ENCODE data around the gene CFAP43. TPM values are rescaled to one million over a fixed set of nuclear protein-coding genes. Genes with fewer than 3 reads are reported as not detected.

The CFAP43 gene
- total and polyA plus RNA-seq, 12 donors = 0.28 to 4.2 (median 1.3) TPM

- no peak for DNase-seq
- TF ChIP-seq, protein P1, sequence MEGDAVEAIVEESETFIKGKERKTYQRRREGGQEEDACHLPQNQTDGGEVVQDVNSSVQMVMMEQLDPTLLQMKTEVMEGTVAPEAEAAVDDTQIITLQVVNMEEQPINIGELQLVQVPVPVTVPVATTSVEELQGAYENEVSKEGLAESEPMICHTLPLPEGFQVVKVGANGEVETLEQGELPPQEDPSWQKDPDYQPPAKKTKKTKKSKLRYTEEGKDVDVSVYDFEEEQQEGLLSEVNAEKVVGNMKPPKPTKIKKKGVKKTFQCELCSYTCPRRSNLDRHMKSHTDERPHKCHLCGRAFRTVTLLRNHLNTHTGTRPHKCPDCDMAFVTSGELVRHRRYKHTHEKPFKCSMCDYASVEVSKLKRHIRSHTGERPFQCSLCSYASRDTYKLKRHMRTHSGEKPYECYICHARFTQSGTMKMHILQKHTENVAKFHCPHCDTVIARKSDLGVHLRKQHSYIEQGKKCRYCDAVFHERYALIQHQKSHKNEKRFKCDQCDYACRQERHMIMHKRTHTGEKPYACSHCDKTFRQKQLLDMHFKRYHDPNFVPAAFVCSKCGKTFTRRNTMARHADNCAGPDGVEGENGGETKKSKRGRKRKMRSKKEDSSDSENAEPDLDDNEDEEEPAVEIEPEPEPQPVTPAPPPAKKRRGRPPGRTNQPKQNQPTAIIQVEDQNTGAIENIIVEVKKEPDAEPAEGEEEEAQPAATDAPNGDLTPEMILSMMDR (IDR thresholded peaks at IDR 0.05) = no peak
- TF ChIP-seq POLR2A (IDR thresholded peaks at IDR 0.05) = no peak
- no peak overlapping the region for H3K4me3 ChIP-seq
- H3K4me1 ChIP-seq (replicated peaks in 1 of 2) = no peaks in the 10 kb centered on the region
- no peaks in the 10 kb centered on the region for H3K9me3 ChIP-seq (replicated peaks in 1 of 3)
- H3K27me3 ChIP-seq = no peaks in the 10 kb centered on the region
- no peaks in the 10 kb centered on the region for H3K36me3 ChIP-seq (replicated peaks in 1 of 2)
- H3K27ac ChIP-seq = no peak overlapping the region
- WGBS, 4 donors = 83 to 87% (median 85%) methylated on average over 3 of the region's 3 CpGs
- intact Hi-C loops (cut with DNase I) = no loop called here
These were observed 132.9 kb downstream of the CFAP43 start for GRCh38 chr10:104099269-104099668.

- TF ChIP-seq, protein P1 (IDR thresholded peaks at IDR 0.05) = no peak
- TF ChIP-seq POLR2A (IDR thresholded peaks at IDR 0.05) = no peak
- intact Hi-C loops (cut with DNase I) = no loop called here
- Histone ChIP-seq H3K27me3 (no peaks in the 10 kb centered on the region), H3K4me1 (replicated peaks in 1 of 2) (no peaks in the 10 kb centered on the region), H3K27ac (no peak overlapping the region), H3K36me3 (replicated peaks in 1 of 2) (no peaks in the 10 kb centered on the region), H3K9me3 (replicated peaks in 1 of 3) (peaks cover 0 to 5% (median 0%) of the 10 kb centered on the region in 3 donors), H3K4me3 (no peak overlapping the region)
- no peak for DNase-seq
- WGBS, 4 donors = 85 to 91% (median 89%) methylated on average over 4 of the region's 4 CpGs
These were observed 133.7 kb downstream of the CFAP43 start for GRCh38 chr10:104098358-104098925.

DNA sequence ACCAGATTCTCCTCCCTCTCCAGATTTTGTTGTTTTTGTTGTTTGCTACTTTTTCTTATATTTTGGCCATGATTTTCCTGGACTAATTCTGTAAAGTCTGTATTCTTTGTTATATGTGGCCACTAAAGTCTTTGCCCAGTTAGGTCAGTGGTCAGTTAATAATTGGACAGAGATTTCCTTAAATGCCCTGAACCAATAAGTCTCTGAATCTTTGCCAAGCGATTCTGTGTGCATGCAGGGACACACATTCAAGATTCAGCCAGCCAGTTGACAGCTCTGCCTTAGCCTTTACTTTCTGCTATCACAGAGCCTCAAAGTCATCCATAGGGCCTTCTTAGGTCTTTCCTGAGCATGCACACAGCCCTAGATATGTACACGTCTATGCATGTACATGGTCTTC, 135.5 kb downstream of the CFAP43 start:
- H3K27ac ChIP-seq = no peak overlapping the region
- WGBS, 4 donors = 80 to 90% (median 88%) methylated on average over 2 of the region's 2 CpGs
- H3K9me3 ChIP-seq (replicated peaks in 1 of 3) = peaks cover 0 to 6% (median 0%) of the 10 kb centered on the region in 3 donors
- no peaks in the 10 kb centered on the region for H3K36me3 ChIP-seq (replicated peaks in 1 of 2)
- intact Hi-C loops (cut with DNase I) = no loop called here
- no peaks in the 10 kb centered on the region for H3K27me3 ChIP-seq
- TF ChIP-seq, protein P1 (IDR thresholded peaks at IDR 0.05) = no peak
- TF ChIP-seq POLR2A (IDR thresholded peaks at IDR 0.05) = no peak
- no peaks in the 10 kb centered on the region for H3K4me1 ChIP-seq (replicated peaks in 1 of 2)
- DNase-seq = no peak
- H3K4me3 ChIP-seq = no peak overlapping the region

DNA sequence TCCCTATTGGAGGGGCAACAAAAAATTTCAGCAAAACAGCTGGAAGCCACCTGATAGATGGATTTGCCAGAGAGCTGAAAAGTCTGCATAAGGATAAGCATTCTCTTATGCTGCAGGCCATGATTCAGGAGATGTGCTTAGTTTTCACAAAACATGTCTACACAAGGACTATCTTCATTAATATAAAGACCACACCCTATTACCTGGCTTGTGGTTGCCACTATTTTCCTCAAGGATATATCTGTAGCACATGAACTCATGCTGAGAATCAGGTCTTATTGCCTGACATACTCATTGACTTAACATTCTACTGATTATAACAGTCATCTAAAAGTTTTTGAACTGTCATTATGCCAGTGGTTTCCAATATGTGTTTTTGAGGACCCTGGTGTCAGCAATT, 139.4 kb downstream of the CFAP43 start:
- intact Hi-C loops (cut with DNase I) = no loop called here
- DNase-seq = no peak
- Histone ChIP-seq H3K9me3 (replicated peaks in 1 of 3) (peaks cover 0 to 6% (median 0%) of the 10 kb centered on the region in 3 donors), H3K36me3 (replicated peaks in 1 of 2) (no peaks in the 10 kb centered on the region), H3K27ac (no peak overlapping the region), H3K27me3 (no peaks in the 10 kb centered on the region), H3K4me1 (replicated peaks in 1 of 2) (no peaks in the 10 kb centered on the region), H3K4me3 (no peak overlapping the region)
- TF ChIP-seq, protein P1 (IDR thresholded peaks at IDR 0.05) = no peak
- no peak for TF ChIP-seq POLR2A (IDR thresholded peaks at IDR 0.05)

Measured in adrenal gland (tissue), 12 donors.